GM10248 (cell line): Measurements from ENCODE around the gene SLC9A4.
"Not testable (repeated sequence)": the region's sequence is repeated elsewhere in the genome, so short reads cannot be mapped to it uniquely, and the experiment has no call there.

Experiments used
- CTCF ChIA-PET: fragments of 300-600 bp; sonication (Branson Sonifier 250); formaldehyde crosslinking; extraction: SDS; loops from one replicate; lab custom pipeline; 2021; ENCODE audit warnings: antibody characterized with exemption; lab: Yijun Ruan, JAX
- POLR2A ChIA-PET: fragments of 350-650 bp; sonication (Branson Sonifier 250); formaldehyde crosslinking; extraction: SDS; loops from one replicate; lab custom pipeline; 2020; ENCODE audit warnings: antibody characterized with exemption; lab: Yijun Ruan, JAX
- DNase-seq: peaks from one replicate; pipeline ENCODE4 v3.0.0; 2012; ENCODE audit errors: extremely low spot score
- CTCF ChIP-seq: IDR thresholded peaks from 2 replicates; pipeline ENCODE4 v1.5.1; 2012; ENCODE audit warnings: mild to moderate bottlenecking, low read depth; ENCODE audit errors: extremely low read depth, missing control alignments, control extremely low read depth

The SLC9A4 gene

DNA sequence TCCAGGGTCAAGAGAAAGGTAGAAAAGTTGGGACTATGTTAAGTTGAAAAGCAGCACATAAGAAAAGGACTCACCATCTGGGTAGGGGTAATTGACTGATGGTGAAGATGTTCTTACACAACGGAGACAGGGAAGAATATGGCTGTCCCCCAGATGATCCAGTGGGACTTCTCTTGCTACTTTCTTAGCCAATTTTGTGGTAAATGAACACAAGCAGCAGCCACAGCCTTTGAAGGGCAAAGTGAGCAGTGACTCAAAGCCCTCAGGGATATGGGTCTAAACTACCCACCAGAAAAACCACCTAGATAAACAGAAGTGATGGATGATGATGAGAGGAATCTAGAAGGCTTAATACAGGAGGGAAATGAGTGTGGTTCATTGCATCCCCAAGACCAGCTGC is 80.6 kb downstream of the SLC9A4 start:
- CTCF ChIA-PET: interaction anchor here (1.5 to 1.6 kb wide), 2 partner anchors 9 to 62 kb away, joined by 3 to 7 read pairs; no protein-coding TSS in a partner anchor
- TF ChIP-seq CTCF: no peak
- POLR2A ChIA-PET: no interaction called here

DNA sequence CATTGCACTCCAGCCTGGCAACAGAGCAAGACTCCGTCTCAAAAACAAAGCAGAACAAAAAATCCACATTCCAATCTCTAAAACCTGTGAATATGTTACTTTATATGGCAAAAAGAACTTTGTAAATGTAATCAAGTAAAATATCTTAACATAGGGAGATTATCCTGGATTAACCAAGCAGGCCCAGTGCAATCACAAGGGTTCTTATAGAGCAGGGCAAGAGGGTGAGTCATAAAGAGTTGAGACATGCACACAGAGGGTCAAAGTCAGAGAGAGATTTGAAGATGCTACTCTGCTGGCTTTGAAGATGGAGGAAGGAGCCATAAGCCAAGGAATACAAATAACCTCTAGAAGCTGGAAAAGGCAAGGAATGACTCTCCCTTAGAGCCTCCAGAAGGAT is 85.4 kb downstream of the SLC9A4 start:
- ChIA-PET POLR2A (no interaction called here), CTCF (no interaction called here)
- no peak for DNase-seq
- no peak for TF ChIP-seq CTCF

More for the DNA sequence above, 80.6 kb downstream of the SLC9A4 start:
- DNase-seq: no peak

DNA sequence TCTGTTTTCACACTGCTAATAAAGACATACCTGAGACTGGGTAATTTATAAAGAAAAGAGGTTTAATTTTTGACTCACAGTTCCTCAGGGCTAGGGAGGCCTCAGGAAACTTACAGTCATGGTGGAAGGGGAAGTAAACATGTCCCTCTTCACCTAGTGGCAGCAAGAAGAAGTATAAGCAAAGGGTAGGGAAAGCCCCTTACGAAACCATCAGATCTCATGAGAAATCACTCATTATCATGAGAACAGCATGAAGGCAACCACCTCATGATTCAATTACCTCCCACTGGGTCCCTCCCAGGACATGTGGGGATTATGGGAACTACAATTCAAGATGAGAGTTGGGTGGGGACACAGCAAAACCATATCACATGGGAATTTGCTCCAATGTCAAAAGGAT is 89.5 kb downstream of the SLC9A4 start:
- DNase-seq, POLR2A ChIA-PET: not testable (repeated sequence)
- CTCF ChIA-PET: interaction anchor here (1.0 kb wide), 1 partner anchor 53 kb away, joined by 3 read pairs; no protein-coding TSS in a partner anchor

DNA sequence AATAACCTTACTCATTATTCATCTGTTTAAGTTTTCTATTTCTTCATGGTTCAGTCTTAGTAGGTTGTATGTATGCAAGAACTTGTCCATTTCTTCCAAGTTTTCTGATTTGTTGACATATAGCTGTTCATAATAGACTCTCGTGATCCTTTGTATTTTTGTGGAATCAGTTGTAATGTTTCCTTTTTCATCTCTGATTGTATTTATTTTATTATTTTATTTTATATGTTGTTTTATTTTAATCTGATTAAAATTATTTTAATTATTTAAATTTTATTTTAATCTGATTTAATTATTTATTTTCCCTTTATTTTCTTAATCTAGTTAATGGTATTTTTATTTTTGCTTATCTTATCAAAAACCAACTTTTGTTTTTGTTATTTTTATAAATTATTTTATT is 102.9 kb downstream of the SLC9A4 start:
- ChIA-PET POLR2A (no interaction called here), CTCF (interaction anchor here (1.1 kb wide), 1 partner anchor 21 kb away, joined by 3 read pairs; no protein-coding TSS in a partner anchor)
- no peak for TF ChIP-seq CTCF
- DNase-seq: no peak

GRCh38 chr2:102578376-102578775 is 105.3 kb downstream of the SLC9A4 start:
- CTCF ChIA-PET: interaction anchor here (1.4 kb wide), 1 partner anchor 13 kb away, joined by 4 read pairs; no protein-coding TSS in a partner anchor
- no peak for TF ChIP-seq CTCF
- POLR2A ChIA-PET: no interaction called here
- no peak for DNase-seq

DNA sequence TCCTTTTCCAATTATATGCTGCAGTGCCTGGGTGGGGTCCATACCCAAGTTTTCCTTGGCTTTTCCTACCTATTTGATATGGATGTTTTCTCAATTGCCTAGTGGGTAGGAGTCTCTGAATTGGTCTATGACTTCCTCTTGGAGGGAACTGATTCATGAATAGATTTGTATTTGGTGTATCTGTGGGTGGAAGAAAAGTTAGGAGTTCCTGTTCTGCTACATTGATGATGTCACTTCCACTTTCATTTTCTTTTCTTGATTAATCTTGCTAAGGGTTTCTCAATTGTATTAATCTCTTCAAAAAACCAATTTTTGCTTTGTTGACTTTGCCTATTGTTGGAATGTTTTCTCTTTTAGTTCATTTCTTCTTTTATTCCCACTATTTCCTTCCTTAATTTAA is 108.9 kb downstream of the SLC9A4 start:
- no peak for TF ChIP-seq CTCF
- ChIA-PET CTCF (no interaction called here), POLR2A (no interaction called here)
- DNase-seq: no peak

GRCh38 chr2:102582845-102583244 is 109.8 kb downstream of the SLC9A4 start:
- no peak for DNase-seq
- CTCF ChIA-PET: no interaction called here
- TF ChIP-seq CTCF: no peak
- POLR2A ChIA-PET: no interaction called here
